Adrenal gland (tissue), 5 donors: ENCODE data around the gene NFKBIZ.

Experiments
- POLR2A ChIP-seq, 2 donors: fragments of 450-650 bp; IDR thresholded peaks; one replicate each; pipeline ENCODE4 v1.6.1; 2017; ENCODE audit warnings: antibody characterized with exemption in 2 of 2, mild to moderate bottlenecking in 2 of 2, moderate library complexity in 1 of 2
- TF ChIP-seq, protein P1 (sequence below), 6 experiments: fragments of 450-650 bp in 4 of 6; fragments of 200-600 bp in 2 of 6; sonication (generic) in 1 of 6; IDR thresholded peaks; 1 replicate in 5 of 6; 2 replicates in 1 of 6; pipeline versions ENCODE4 v1.5.1 to v1.8.0; 2016 to 2021; ENCODE audit warnings: antibody characterized with exemption in 6 of 6, mild to moderate bottlenecking in 2 of 6, moderate library complexity in 1 of 6
- donor health status: DM: no; HTN: no; CAD: no.

GRCh38 chr3:101879623-101880284 lies 30.4 kb downstream of the NFKBIZ start:
- TF ChIP-seq, protein P1, sequence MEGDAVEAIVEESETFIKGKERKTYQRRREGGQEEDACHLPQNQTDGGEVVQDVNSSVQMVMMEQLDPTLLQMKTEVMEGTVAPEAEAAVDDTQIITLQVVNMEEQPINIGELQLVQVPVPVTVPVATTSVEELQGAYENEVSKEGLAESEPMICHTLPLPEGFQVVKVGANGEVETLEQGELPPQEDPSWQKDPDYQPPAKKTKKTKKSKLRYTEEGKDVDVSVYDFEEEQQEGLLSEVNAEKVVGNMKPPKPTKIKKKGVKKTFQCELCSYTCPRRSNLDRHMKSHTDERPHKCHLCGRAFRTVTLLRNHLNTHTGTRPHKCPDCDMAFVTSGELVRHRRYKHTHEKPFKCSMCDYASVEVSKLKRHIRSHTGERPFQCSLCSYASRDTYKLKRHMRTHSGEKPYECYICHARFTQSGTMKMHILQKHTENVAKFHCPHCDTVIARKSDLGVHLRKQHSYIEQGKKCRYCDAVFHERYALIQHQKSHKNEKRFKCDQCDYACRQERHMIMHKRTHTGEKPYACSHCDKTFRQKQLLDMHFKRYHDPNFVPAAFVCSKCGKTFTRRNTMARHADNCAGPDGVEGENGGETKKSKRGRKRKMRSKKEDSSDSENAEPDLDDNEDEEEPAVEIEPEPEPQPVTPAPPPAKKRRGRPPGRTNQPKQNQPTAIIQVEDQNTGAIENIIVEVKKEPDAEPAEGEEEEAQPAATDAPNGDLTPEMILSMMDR (IDR thresholded peaks at IDR 0.05), result no peak
- no peak for TF ChIP-seq POLR2A (IDR thresholded peaks at IDR 0.05)
